ENCODE data around the gene MCRIP1. TPM values are rescaled to one million over a fixed set of nuclear protein-coding genes. Genes with fewer than 3 reads are reported as not detected.

Gene MCRIP1
- total RNA-seq, 4 donors from 2014 or later, result 23.3 to 44.0 (median 33.2) TPM

GRCh38 chr17:81811705-81812570, 21.2 kb downstream of the MCRIP1 start:
- DNase-seq, result no peak
- no peaks in the 10 kb centered on the region for H3K36me3 ChIP-seq
- in situ Hi-C loops (cut with MboI; ENCODE audit: low pct_ligation_motif_present in 1 of 4, low pct_unique_long_range_greater_than_20kb in 1 of 4, low sequenced_read_pairs in 3 of 4), result no loop called here
- H3K9me3 ChIP-seq, result no peaks in the 10 kb centered on the region
- intact Hi-C loops (cut with DNase I; ENCODE audit: low total_unique reads), result no loop called here
- peaks cover 46% of the 10 kb centered on the region for H3K27me3 ChIP-seq
- H3K4me1 ChIP-seq, result peaks cover 5 to 11% (median 8%) of the 10 kb centered on the region in 4 donors
- no peak overlapping the region for H3K4me3 ChIP-seq
- WGBS, 2 donors (ENCODE audit: low coverage in 1 of 2), result 83% methylated on average over 21 of the region's 24 CpGs; no CpG with 5 or more reads in 1 of the 2 donors
- H3K27ac ChIP-seq, result no peak overlapping the region
- TF ChIP-seq EP300 (IDR thresholded peaks at IDR 0.05; ENCODE audit: low read depth), result no peak
- TF ChIP-seq POLR2AphosphoS5 (IDR thresholded peaks at IDR 0.05), result no peak
- no peak for TF ChIP-seq CTCF (IDR thresholded peaks at IDR 0.05)
- TF ChIP-seq POLR2A (IDR thresholded peaks at IDR 0.05), result no peak

GRCh38 chr17:81810892-81811704, 22.0 kb downstream of the MCRIP1 start:
- no peak overlapping the region for H3K27ac ChIP-seq
- peaks cover 5 to 9% (median 8%) of the 10 kb centered on the region in 4 donors for H3K4me1 ChIP-seq
- in situ Hi-C loops (cut with MboI; ENCODE audit: low pct_ligation_motif_present in 1 of 4, low pct_unique_long_range_greater_than_20kb in 1 of 4, low sequenced_read_pairs in 3 of 4) (no loop called here), intact Hi-C loops (cut with DNase I; ENCODE audit: low total_unique reads) (no loop called here)
- H3K27me3 ChIP-seq, result peaks cover 55% of the 10 kb centered on the region
- DNase-seq, result no peak
- no peak overlapping the region for H3K4me3 ChIP-seq
- H3K36me3 ChIP-seq, result no peaks in the 10 kb centered on the region
- 81% methylated on average over 42 of the region's 42 CpGs; no CpG with 5 or more reads in 1 of the 2 donors for WGBS, 2 donors (ENCODE audit: low coverage in 1 of 2)
- no peak for TF ChIP-seq POLR2A (IDR thresholded peaks at IDR 0.05)
- no peak for TF ChIP-seq CTCF (IDR thresholded peaks at IDR 0.05)
- no peak for TF ChIP-seq EP300 (IDR thresholded peaks at IDR 0.05; ENCODE audit: low read depth)
- TF ChIP-seq POLR2AphosphoS5 (IDR thresholded peaks at IDR 0.05), result no peak
- H3K9me3 ChIP-seq, result no peaks in the 10 kb centered on the region

DNA sequence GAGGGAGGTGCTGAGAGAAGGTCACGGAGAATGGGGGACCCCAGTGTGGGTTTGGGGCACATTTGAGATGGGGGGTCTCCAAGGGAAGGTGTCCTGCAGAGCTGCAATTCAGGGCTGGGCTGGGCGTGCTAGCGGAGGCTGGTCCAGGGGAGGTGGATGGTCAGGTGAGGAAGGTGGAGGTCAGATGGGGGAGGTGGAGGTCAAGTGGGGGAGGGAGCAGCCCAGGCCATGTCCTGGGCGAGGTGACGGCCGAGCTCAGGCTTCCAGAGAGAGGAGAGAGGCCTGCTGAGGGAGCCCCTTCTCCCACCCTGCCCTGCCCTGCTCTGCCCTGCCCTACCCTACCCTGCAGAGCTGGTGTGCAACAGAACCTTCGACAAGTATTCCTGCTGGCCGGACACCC, 22.6 kb downstream of the MCRIP1 start:
- WGBS, 2 donors (ENCODE audit: low coverage in 1 of 2), result 68% methylated on average over 8 of the region's 8 CpGs; no CpG with 5 or more reads in 1 of the 2 donors
- H3K27ac ChIP-seq, result no peak overlapping the region
- no peak for TF ChIP-seq POLR2A (IDR thresholded peaks at IDR 0.05)
- no peak for TF ChIP-seq POLR2AphosphoS5 (IDR thresholded peaks at IDR 0.05)
- H3K27me3 ChIP-seq, result peaks cover 61% of the 10 kb centered on the region
- in situ Hi-C loops (cut with MboI; ENCODE audit: low pct_ligation_motif_present in 1 of 4, low pct_unique_long_range_greater_than_20kb in 1 of 4, low sequenced_read_pairs in 3 of 4), result no loop called here
- no peaks in the 10 kb centered on the region for H3K36me3 ChIP-seq
- peaks cover 5 to 6% (median 5%) of the 10 kb centered on the region in 4 donors for H3K4me1 ChIP-seq
- intact Hi-C loops (cut with DNase I; ENCODE audit: low total_unique reads), result no loop called here
- DNase-seq, result no peak
- no peak overlapping the region for H3K4me3 ChIP-seq
- H3K9me3 ChIP-seq, result no peaks in the 10 kb centered on the region

DNA sequence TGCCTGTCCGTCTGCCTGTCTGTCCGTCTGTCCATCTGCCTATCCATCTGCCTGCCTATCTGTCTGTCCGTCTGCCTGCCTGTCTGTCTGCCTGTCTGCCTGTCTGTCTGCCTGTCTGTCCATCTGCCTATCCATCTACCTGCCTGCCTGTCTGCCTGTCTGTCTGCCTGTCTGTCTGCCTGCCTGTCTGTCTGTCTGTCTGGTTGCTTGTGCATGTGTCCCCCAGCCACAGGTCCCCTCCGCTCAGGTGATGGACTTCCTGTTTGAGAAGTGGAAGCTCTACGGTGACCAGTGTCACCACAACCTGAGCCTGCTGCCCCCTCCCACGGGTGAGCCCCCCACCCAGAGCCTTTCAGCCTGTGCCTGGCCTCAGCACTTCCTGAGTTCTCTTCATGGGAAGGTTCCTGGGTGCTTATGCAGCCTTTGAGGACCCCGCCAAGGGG, 23.5 kb downstream of the MCRIP1 start:
- intact Hi-C loops (cut with DNase I; ENCODE audit: low total_unique reads), result no loop called here
- WGBS, 2 donors (ENCODE audit: low coverage in 1 of 2), result 66 to 78% methylated on average over 3 to 7 of the region's 7 CpGs
- no peak overlapping the region for H3K4me3 ChIP-seq
- H3K27me3 ChIP-seq, result peaks cover 70% of the 10 kb centered on the region
- DNase-seq, result no peak
- no peaks in the 10 kb centered on the region for H3K9me3 ChIP-seq
- no peaks in the 10 kb centered on the region for H3K36me3 ChIP-seq
- TF ChIP-seq POLR2AphosphoS5 (IDR thresholded peaks at IDR 0.05) (no peak), EP300 (IDR thresholded peaks at IDR 0.05; ENCODE audit: low read depth) (no peak), POLR2A (IDR thresholded peaks at IDR 0.05) (no peak), CTCF (IDR thresholded peaks at IDR 0.05) (no peak)
- in situ Hi-C loops (cut with MboI; ENCODE audit: low pct_ligation_motif_present in 1 of 4, low pct_unique_long_range_greater_than_20kb in 1 of 4, low sequenced_read_pairs in 3 of 4), result no loop called here
- H3K27ac ChIP-seq, result no peak overlapping the region
- peaks cover 0 to 6% (median 1%) of the 10 kb centered on the region in 4 donors for H3K4me1 ChIP-seq
